GM21786 (cell line): ENCODE data around the gene DKK3.

ENCODE experiments used
- ATAC-seq: cut with Tn5 transposase; IDR thresholded peaks from one replicate; pipeline ENCODE4 v1.9.1; 2021; ENCODE audit not compliant: unreplicated experiment

Gene DKK3

GRCh38 chr11:11948242-11948947 lies 60.0 kb downstream of the DKK3 start:
- ATAC-seq, result no peak

- no peak for ATAC-seq
Observed at GRCh38 chr11:11947825-11948224, 60.6 kb downstream of the DKK3 start.

- ATAC-seq, result no peak
Observed at GRCh38 chr11:11946878-11947277, 61.5 kb downstream of the DKK3 start.

- no peak for ATAC-seq
Observed at GRCh38 chr11:11946180-11946579, 62.2 kb downstream of the DKK3 start.

- ATAC-seq, result no peak
Observed at GRCh38 chr11:11944444-11944843, 64.0 kb downstream of the DKK3 start.

- no peak for ATAC-seq
Observed at GRCh38 chr11:11942668-11943067, 65.8 kb downstream of the DKK3 start.

GRCh38 chr11:11940551-11940950 lies 67.9 kb downstream of the DKK3 start:
- no peak for ATAC-seq

- no peak for ATAC-seq
Observed at GRCh38 chr11:11937957-11938356, 70.5 kb downstream of the DKK3 start.

GRCh38 chr11:11937433-11937832 lies 71.0 kb downstream of the DKK3 start:
- ATAC-seq, result no peak

GRCh38 chr11:11935536-11935935 lies 72.9 kb downstream of the DKK3 start:
- ATAC-seq, result no peak

GRCh38 chr11:11931461-11932055 lies 76.9 kb downstream of the DKK3 start:
- ATAC-seq, result no peak

GRCh38 chr11:11929920-11930319 lies 78.5 kb downstream of the DKK3 start:
- ATAC-seq, result no peak

- no peak for ATAC-seq
Observed at GRCh38 chr11:11923828-11924227, 84.6 kb downstream of the DKK3 start.

GRCh38 chr11:11916981-11917399 lies 91.4 kb downstream of the DKK3 start:
- ATAC-seq, result no peak

- ATAC-seq, result no peak
Observed at GRCh38 chr11:11915625-11916024, 92.8 kb downstream of the DKK3 start.

GRCh38 chr11:11913395-11913794 lies 95.0 kb downstream of the DKK3 start:
- ATAC-seq, result no peak
